ENCODE measurements around the gene MST1.

The MST1 gene

GRCh38 chr3:49717959-49718857, 28.9 kb upstream of the MST1 start:
- Histone ChIP-seq H3K36me3 (ENCODE audit: control insufficient read depth in 1 of 2, insufficient read depth in 2 of 2, low read length in 2 of 2) (peaks cover 33 to 47% of the 10 kb centered on the region in 2 donors), H3K27ac (ENCODE audit: low read depth, low read length) (no peak overlapping the region), H3K27me3 (ENCODE audit: control insufficient read depth in 1 of 2, insufficient read depth in 2 of 2, low read length in 2 of 2) (no peaks in the 10 kb centered on the region), H3K4me3 (ENCODE audit: low read depth in 1 of 2, low read length in 2 of 2) (peak overlapping the region; percentile 73 to 80), H3K9me3 (ENCODE audit: control insufficient read depth in 1 of 2, low read length in 2 of 2) (no peaks in the 10 kb centered on the region), H3K9ac (ENCODE audit: low read depth in 1 of 2, low read length in 2 of 2) (peak overlapping the region in 1 of 2 donors; percentile 61), H3K4me1 (ENCODE audit: control insufficient read depth in 1 of 2, insufficient read depth in 2 of 2, low read length in 2 of 2) (peaks cover 35 to 46% of the 10 kb centered on the region in 2 donors)

- Histone ChIP-seq H3K36me3 (ENCODE audit: control insufficient read depth in 1 of 2, insufficient read depth in 2 of 2, low read length in 2 of 2) (peaks cover 31 to 48% of the 10 kb centered on the region in 2 donors), H3K4me3 (ENCODE audit: low read depth in 1 of 2, low read length in 2 of 2) (no peak overlapping the region), H3K27ac (ENCODE audit: low read depth, low read length) (no peak overlapping the region), H3K4me1 (ENCODE audit: control insufficient read depth in 1 of 2, insufficient read depth in 2 of 2, low read length in 2 of 2) (peaks cover 28 to 38% of the 10 kb centered on the region in 2 donors), H3K27me3 (ENCODE audit: control insufficient read depth in 1 of 2, insufficient read depth in 2 of 2, low read length in 2 of 2) (no peaks in the 10 kb centered on the region), H3K9me3 (ENCODE audit: control insufficient read depth in 1 of 2, low read length in 2 of 2) (no peaks in the 10 kb centered on the region), H3K9ac (ENCODE audit: low read depth in 1 of 2, low read length in 2 of 2) (no peak overlapping the region)
Measured at GRCh38 chr3:49717211-49717958, 28.1 kb upstream of the MST1 start.

GRCh38 chr3:49716691-49717210, 27.5 kb upstream of the MST1 start:
- peaks cover 22 to 31% of the 10 kb centered on the region in 2 donors for H3K4me1 ChIP-seq (ENCODE audit: control insufficient read depth in 1 of 2, insufficient read depth in 2 of 2, low read length in 2 of 2)
- H3K9me3 ChIP-seq (ENCODE audit: control insufficient read depth in 1 of 2, low read length in 2 of 2) = no peaks in the 10 kb centered on the region
- no peak overlapping the region for H3K9ac ChIP-seq (ENCODE audit: low read depth in 1 of 2, low read length in 2 of 2)
- peaks cover 25 to 46% of the 10 kb centered on the region in 2 donors for H3K36me3 ChIP-seq (ENCODE audit: control insufficient read depth in 1 of 2, insufficient read depth in 2 of 2, low read length in 2 of 2)
- no peak overlapping the region for H3K4me3 ChIP-seq (ENCODE audit: low read depth in 1 of 2, low read length in 2 of 2)
- no peaks in the 10 kb centered on the region for H3K27me3 ChIP-seq (ENCODE audit: control insufficient read depth in 1 of 2, insufficient read depth in 2 of 2, low read length in 2 of 2)
- H3K27ac ChIP-seq (ENCODE audit: low read depth, low read length) = no peak overlapping the region

GRCh38 chr3:49716169-49716568, 26.9 kb upstream of the MST1 start:
- Histone ChIP-seq H3K9ac (ENCODE audit: low read depth in 1 of 2, low read length in 2 of 2) (no peak overlapping the region), H3K27me3 (ENCODE audit: control insufficient read depth in 1 of 2, insufficient read depth in 2 of 2, low read length in 2 of 2) (no peaks in the 10 kb centered on the region), H3K27ac (ENCODE audit: low read depth, low read length) (no peak overlapping the region), H3K36me3 (ENCODE audit: control insufficient read depth in 1 of 2, insufficient read depth in 2 of 2, low read length in 2 of 2) (peaks cover 22 to 46% of the 10 kb centered on the region in 2 donors), H3K4me1 (ENCODE audit: control insufficient read depth in 1 of 2, insufficient read depth in 2 of 2, low read length in 2 of 2) (peaks cover 17 to 26% of the 10 kb centered on the region in 2 donors), H3K4me3 (ENCODE audit: low read depth in 1 of 2, low read length in 2 of 2) (no peak overlapping the region), H3K9me3 (ENCODE audit: control insufficient read depth in 1 of 2, low read length in 2 of 2) (no peaks in the 10 kb centered on the region)

GRCh38 chr3:49715611-49716121, 26.4 kb upstream of the MST1 start:
- no peak overlapping the region for H3K4me3 ChIP-seq (ENCODE audit: low read depth in 1 of 2, low read length in 2 of 2)
- H3K36me3 ChIP-seq (ENCODE audit: control insufficient read depth in 1 of 2, insufficient read depth in 2 of 2, low read length in 2 of 2) = peaks cover 16 to 43% of the 10 kb centered on the region in 2 donors
- H3K9me3 ChIP-seq (ENCODE audit: control insufficient read depth in 1 of 2, low read length in 2 of 2) = no peaks in the 10 kb centered on the region
- H3K27me3 ChIP-seq (ENCODE audit: control insufficient read depth in 1 of 2, insufficient read depth in 2 of 2, low read length in 2 of 2) = no peaks in the 10 kb centered on the region
- peaks cover 12 to 21% of the 10 kb centered on the region in 2 donors for H3K4me1 ChIP-seq (ENCODE audit: control insufficient read depth in 1 of 2, insufficient read depth in 2 of 2, low read length in 2 of 2)
- H3K9ac ChIP-seq (ENCODE audit: low read depth in 1 of 2, low read length in 2 of 2) = no peak overlapping the region
- H3K27ac ChIP-seq (ENCODE audit: low read depth, low read length) = no peak overlapping the region

- H3K9ac ChIP-seq (ENCODE audit: low read depth in 1 of 2, low read length in 2 of 2) = no peak overlapping the region
- H3K27me3 ChIP-seq (ENCODE audit: control insufficient read depth in 1 of 2, insufficient read depth in 2 of 2, low read length in 2 of 2) = no peaks in the 10 kb centered on the region
- H3K4me3 ChIP-seq (ENCODE audit: low read depth in 1 of 2, low read length in 2 of 2) = no peak overlapping the region
- H3K27ac ChIP-seq (ENCODE audit: low read depth, low read length) = no peak overlapping the region
- H3K36me3 ChIP-seq (ENCODE audit: control insufficient read depth in 1 of 2, insufficient read depth in 2 of 2, low read length in 2 of 2) = peaks cover 15 to 38% of the 10 kb centered on the region in 2 donors
- H3K4me1 ChIP-seq (ENCODE audit: control insufficient read depth in 1 of 2, insufficient read depth in 2 of 2, low read length in 2 of 2) = peaks cover 10 to 14% of the 10 kb centered on the region in 2 donors
- no peaks in the 10 kb centered on the region for H3K9me3 ChIP-seq (ENCODE audit: control insufficient read depth in 1 of 2, low read length in 2 of 2)
Measured at GRCh38 chr3:49714728-49715550, 25.7 kb upstream of the MST1 start.

GRCh38 chr3:49713336-49714105, 24.2 kb upstream of the MST1 start:
- Histone ChIP-seq H3K27me3 (ENCODE audit: control insufficient read depth in 1 of 2, insufficient read depth in 2 of 2, low read length in 2 of 2) (no peaks in the 10 kb centered on the region), H3K27ac (ENCODE audit: low read depth, low read length) (no peak overlapping the region), H3K4me1 (ENCODE audit: control insufficient read depth in 1 of 2, insufficient read depth in 2 of 2, low read length in 2 of 2) (peaks cover 2 to 4% of the 10 kb centered on the region in 2 donors), H3K9me3 (ENCODE audit: control insufficient read depth in 1 of 2, low read length in 2 of 2) (no peaks in the 10 kb centered on the region), H3K4me3 (ENCODE audit: low read depth in 1 of 2, low read length in 2 of 2) (no peak overlapping the region), H3K9ac (ENCODE audit: low read depth in 1 of 2, low read length in 2 of 2) (no peak overlapping the region), H3K36me3 (ENCODE audit: control insufficient read depth in 1 of 2, insufficient read depth in 2 of 2, low read length in 2 of 2) (peaks cover 15 to 38% of the 10 kb centered on the region in 2 donors)

GRCh38 chr3:49712631-49713317, 23.5 kb upstream of the MST1 start:
- Histone ChIP-seq H3K27me3 (ENCODE audit: control insufficient read depth in 1 of 2, insufficient read depth in 2 of 2, low read length in 2 of 2) (no peaks in the 10 kb centered on the region), H3K9me3 (ENCODE audit: control insufficient read depth in 1 of 2, low read length in 2 of 2) (no peaks in the 10 kb centered on the region), H3K36me3 (ENCODE audit: control insufficient read depth in 1 of 2, insufficient read depth in 2 of 2, low read length in 2 of 2) (peaks cover 19 to 43% of the 10 kb centered on the region in 2 donors), H3K27ac (ENCODE audit: low read depth, low read length) (no peak overlapping the region), H3K4me1 (ENCODE audit: control insufficient read depth in 1 of 2, insufficient read depth in 2 of 2, low read length in 2 of 2) (no peaks in the 10 kb centered on the region), H3K4me3 (ENCODE audit: low read depth in 1 of 2, low read length in 2 of 2) (no peak overlapping the region), H3K9ac (ENCODE audit: low read depth in 1 of 2, low read length in 2 of 2) (no peak overlapping the region)

Data from duodenal mucosa (tissue), 2 donors.